Activated CD8-positive, alpha-beta memory T cell treated with anti-CD3 and anti-CD28 coated beads for 1 hour (primary cell): ENCODE results near the gene SURF2.
A peak's percentile ranks its signal among the peaks of the same experiment; 100 is the strongest.

Experiments
- DNase-seq, 2 donors: peaks; one replicate each; pipeline ENCODE4 v3.0.0-alpha.2; 2020; ENCODE audit warnings: low read depth in 1 of 2; ENCODE audit errors: extremely low read depth in 1 of 2

SURF2 gene

DNA sequence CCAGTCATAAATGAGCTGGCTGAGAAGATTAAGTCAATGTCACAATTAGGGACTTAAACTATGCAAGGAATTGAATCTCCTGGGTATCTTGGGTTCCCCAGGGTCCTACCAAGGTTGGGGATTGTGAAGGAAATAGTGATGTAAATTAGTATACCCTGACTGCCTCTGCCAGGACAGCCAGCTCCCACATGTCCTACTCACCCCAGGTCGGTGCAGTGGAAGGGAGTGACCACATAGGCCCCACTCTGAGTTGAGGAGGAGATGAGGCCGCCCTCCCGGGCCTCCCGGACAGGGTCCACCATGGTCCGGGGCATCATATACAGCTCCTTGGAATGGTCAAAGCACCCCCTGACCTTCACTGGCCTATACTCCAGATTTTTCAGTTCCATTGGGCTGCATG, 2.8 kb upstream of the SURF2 start:
- DNase-seq: no peak

- DNase-seq: no peak
Observed at GRCh38 chr9:133354766-133355165, 1.6 kb upstream of the SURF2 start.

DNA sequence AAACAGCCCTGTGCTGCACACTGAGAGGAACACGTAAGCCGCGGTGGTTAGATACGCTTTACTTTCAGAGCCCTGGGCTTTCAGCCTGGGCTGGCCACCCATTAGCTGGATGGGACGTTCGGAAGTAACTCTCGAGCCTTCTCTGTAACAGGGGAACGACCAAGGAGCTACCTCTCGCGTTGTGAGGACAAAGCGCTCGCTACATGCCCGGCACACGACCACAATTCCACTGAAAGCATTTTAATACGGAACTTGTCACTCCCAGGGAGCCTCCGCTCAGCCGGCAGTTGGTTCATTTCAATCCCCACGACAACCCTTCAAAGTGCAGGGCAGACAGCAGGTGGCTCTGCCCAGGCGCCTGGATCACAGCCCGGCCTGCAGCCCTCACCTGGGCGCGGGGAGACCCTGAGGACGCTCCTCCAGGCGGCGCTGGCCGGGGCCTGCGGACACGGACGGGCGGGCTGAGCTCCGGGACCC, 431 bp upstream of the SURF2 start:
- DNase-seq: no peak

- no peak for DNase-seq
Observed at GRCh38 chr9:133357656-133358055, 1.3 kb downstream of the SURF2 start.

- DNase-seq: no peak
Observed at GRCh38 chr9:133359399-133360175, 3.2 kb downstream of the SURF2 start.

DNA sequence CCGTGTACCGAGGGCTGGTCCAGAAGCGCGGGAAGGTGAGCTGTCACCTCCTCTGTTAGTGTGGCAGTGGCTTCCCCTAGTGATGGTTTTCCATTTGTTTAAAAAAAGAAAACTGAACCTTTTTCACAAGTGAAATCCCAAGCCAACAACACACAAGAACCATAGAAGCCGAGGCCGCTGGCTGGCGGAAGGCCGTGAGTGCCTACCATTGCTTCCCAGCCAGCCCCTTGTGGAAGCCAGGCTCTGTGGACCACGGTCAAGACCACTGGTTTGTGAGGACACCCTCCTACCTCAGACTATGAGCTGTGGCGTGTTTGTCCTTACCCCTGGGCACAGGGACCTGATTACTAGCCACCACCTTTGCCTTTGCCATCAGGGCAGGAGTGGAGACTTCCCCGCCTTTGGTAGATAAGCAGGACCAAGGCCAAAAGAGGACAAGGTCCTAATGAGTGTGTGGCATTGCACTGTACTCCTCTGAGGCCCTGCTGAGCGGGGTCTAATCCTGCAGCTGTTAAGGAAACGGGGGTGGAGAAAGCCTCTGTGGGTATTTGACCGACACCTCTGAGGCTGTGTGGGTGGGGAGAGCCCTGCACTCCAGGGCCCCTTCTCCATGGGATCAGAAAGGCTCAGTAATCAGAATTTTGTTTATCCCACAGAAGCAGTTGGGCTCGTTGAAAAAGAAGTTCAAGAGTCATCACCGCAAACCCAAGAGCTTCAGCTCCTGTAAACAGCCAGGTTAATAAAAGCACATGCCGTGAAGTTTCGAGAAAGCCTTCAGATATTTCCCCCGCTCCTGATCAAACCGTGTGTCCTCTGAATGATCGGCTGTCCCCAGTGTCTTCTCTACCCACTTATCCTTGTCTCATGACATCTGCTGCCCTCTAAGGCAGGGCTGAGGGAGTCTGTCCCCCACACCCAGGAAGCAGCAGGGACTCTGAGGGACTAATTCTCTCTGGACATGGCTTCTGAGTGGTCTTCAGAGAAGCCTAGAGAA, 4.3 kb downstream of the SURF2 start:
- DNase-seq: no peak

- DNase-seq: no peak
Observed at GRCh38 chr9:133361507-133362092, 5.2 kb downstream of the SURF2 start.

DNA sequence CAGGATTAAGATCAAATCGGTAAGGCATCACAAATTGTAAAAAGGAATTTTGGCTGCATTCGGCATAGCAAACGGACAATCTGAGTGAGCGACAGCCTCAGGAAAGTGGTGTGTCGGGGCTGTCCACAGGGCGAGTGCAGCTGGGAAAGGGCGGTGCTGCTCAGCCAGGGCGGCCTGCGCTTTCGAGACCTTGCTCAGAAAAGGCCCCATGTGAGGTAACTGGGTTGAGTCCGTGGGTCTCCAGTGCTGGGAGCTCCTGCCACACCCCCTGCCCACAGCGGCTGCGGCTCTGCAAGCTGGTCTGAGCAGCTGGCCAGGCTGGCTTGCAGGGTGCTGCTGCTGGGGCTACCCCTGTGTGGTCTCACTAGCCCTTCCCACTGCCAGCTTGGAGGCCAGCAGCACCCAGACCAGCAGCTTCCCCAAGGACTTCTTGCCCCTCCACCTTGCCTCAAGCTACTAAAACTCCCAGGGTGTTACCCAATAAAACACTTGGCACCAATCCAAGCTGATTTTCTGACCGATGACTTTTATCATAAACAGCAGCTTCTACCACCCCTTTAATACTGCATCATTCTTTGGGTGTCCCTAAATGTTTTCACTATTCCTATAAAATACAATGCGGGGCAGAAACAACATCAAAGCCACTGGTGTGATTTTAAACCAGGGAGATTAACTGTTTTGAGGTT, 6.2 kb downstream of the SURF2 start:
- DNase-seq: no peak

DNA sequence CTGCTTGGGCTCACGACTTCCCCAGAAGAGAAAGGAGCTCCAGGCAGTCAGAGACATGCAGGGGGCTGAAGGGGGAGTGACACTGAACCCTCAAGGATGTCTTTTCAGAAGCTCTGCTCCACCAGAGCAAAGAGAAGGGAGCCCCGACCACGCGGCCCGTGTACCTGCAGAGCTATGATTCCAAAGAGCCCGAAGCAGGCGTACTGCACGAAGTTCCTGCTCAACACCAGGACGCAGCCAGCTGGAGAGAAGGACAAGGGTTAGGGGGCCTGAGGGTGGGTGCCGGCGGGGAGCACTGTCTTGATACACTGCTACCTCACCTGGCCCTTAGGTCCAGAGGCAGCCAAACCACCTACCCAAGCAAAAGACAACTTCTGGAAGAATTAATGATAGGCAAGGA, 10.1 kb downstream of the SURF2 start:
- DNase-seq: no peak

- DNase-seq: no peak
Observed at GRCh38 chr9:133367221-133367620, 10.9 kb downstream of the SURF2 start.

DNA sequence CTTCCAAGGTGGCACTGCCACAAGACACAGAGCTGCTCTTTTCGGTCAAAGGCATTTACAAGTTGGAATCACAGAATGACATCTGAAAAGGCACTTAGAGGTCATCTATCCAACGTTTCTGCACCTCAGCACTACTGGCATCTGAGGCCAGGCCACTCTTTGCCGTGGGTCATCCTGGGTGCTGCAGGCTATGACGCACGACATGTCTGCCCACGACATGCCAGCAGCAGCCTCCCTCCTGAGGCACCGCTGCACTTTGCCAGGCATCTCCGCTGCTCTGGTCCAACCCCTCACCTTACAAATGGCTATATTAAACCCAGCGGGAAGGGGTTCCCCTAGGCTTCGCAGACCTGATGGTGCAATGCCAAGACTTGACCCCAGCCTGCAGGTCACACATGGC, 11.4 kb downstream of the SURF2 start:
- no peak for DNase-seq

- no peak for DNase-seq
Observed at GRCh38 chr9:133368249-133368881, 12.0 kb downstream of the SURF2 start.

DNA sequence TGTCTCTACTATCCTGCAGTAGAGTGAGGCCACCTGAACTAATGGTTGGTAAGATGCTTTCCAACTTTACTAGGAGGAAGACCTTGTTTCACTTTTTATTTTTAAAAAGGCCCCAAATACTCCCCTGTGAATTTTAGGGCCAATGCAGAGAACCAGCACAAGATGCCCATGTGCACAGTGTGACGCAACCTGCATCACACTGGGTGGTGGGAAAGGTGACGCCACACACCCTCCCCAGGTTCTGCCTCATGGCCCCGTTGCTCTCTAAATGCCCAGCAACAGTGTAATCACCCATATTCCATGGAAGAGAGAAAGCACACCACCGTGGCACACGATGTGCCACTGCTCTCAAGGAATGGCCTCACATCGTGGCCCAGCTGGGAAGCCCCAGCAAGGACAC, 13.1 kb downstream of the SURF2 start:
- no peak for DNase-seq

DNA sequence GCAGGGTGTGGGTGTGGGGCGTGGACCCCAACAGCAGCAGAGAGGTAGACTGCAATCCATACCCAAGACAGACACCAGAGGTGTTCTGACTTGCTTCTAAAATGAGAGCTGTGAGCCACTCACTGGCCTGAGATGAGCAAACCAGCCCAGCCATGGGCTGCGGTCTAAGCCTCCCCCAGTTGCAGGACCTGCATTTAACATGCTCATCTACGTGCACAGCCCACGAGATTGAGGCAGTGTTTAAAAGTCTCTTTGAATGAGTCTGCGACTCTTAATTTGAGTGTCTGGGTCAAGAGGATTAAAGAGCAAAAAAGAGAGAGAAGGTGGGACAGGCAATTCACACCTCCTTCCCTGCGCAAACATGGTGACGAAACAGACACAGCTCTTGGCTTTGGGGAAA, 13.6 kb downstream of the SURF2 start:
- no peak for DNase-seq

DNA sequence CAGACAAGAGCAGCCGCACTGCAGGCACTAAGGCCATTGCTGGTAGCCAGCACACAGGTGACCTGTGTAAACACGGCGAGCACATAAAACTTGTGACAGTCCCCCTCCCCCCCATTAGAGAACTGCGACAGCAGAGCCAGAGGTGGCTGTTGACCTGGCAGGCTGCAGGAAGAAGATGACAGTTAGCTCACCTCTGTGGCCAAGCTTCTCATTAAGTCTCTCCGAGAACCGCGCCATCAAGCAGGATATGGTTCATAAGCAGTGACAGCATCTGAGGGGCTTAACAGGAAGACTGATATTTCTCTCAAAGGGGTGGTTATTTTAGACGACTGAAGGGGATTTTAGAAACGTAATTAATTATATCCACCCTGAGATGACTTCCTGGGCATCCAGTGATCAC, 14.3 kb downstream of the SURF2 start:
- no peak for DNase-seq

DNA sequence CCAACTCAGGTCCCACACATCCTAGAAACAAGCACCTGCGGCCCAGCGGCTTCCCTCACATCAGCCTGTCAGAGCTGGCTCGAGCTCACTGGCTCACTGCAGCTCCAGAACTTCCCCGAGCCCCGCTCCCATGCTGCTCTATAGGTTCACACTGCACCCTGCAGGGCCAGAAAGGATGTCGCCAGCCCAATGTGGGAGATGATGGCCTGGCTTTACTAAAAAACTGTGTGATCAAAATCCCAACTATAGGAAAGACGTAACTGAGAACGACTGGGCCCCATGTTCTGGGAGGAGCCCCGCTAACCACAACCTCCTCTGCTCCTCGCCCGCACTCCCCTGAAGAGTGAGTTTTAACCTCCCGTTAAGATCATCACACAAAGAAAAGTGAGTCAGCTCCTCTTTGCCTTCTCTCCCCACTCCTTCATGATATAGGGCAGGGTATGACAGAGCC, 14.9 kb downstream of the SURF2 start:
- peak in 1 of 2 donors; percentile 51 for DNase-seq

- no peak for DNase-seq
Observed at GRCh38 chr9:133372144-133372543, 15.8 kb downstream of the SURF2 start.

- no peak for DNase-seq
Observed at GRCh38 chr9:133374612-133375115, 18.3 kb downstream of the SURF2 start.

- DNase-seq: no peak
Observed at GRCh38 chr9:133375116-133375723, 18.9 kb downstream of the SURF2 start.
